H9 (cell line): ENCODE data around the gene MAPK4. TPM values are rescaled to one million over a fixed set of nuclear protein-coding genes. Genes with fewer than 3 reads are reported as not detected.

ENCODE experiments used
- DNase-seq: peaks from one replicate; pipeline ENCODE4 v3.0.0-alpha.2; 2017
- H2AFZ ChIP-seq: one replicate; pipeline ENCODE4 v1.6.1; 2013; ENCODE audit warnings: mild to moderate bottlenecking, low read length, control low read depth, moderate library complexity
- H2AK5ac ChIP-seq: 2 replicates; pipeline ENCODE4 v1.6.1; 2013; ENCODE audit warnings: low read length, control low read depth, mixed read lengths; ENCODE audit not compliant: insufficient read length
- H2BK120ac ChIP-seq: one replicate; pipeline ENCODE4 v1.6.1; 2013; ENCODE audit warnings: low read depth, mild to moderate bottlenecking, low read length, control low read depth, inconsistent platforms; ENCODE audit not compliant: poor library complexity, severe bottlenecking
- H2BK12ac ChIP-seq: 2 replicates; pipeline ENCODE4 v1.6.1; 2013; ENCODE audit warnings: low read length, control low read depth, mixed read lengths, low read depth; ENCODE audit not compliant: insufficient read length
- H2BK15ac ChIP-seq: 2 replicates; pipeline ENCODE4 v1.6.1; 2013; ENCODE audit warnings: low read depth, low read length, control low read depth
- H2BK20ac ChIP-seq: one replicate; pipeline ENCODE4 v1.6.1; 2013; ENCODE audit warnings: low read depth, mild to moderate bottlenecking, low read length, control low read depth, inconsistent platforms; ENCODE audit not compliant: poor library complexity, severe bottlenecking
- H2BK5ac ChIP-seq: 2 replicates; pipeline ENCODE4 v1.6.1; 2013; ENCODE audit warnings: low read length, control low read depth, mixed read lengths; ENCODE audit not compliant: insufficient read length
- H3K14ac ChIP-seq: 2 replicates; pipeline ENCODE4 v1.6.1; 2013; ENCODE audit warnings: low read length, control low read depth; ENCODE audit not compliant: insufficient read depth
- H3K18ac ChIP-seq: 2 replicates; pipeline ENCODE4 v1.6.1; 2013; ENCODE audit warnings: low read depth, mild to moderate bottlenecking, mixed read lengths, low read length, control low read depth; ENCODE audit not compliant: insufficient read length
- H3K23ac ChIP-seq: 2 replicates; pipeline ENCODE4 v1.6.1; 2013; ENCODE audit warnings: low read length, control low read depth, mixed read lengths, low read depth; ENCODE audit not compliant: insufficient read length
- H3K23me2 ChIP-seq: 2 replicates; pipeline ENCODE4 v1.6.1; 2013; ENCODE audit warnings: low read depth, mild to moderate bottlenecking, mixed read lengths, low read length, control low read depth; ENCODE audit not compliant: insufficient read length, poor library complexity, severe bottlenecking
- H3K27ac ChIP-seq: 2 replicates; pipeline ENCODE4 v1.5.1; 2013; ENCODE audit warnings: low read length, control low read depth, mixed read lengths, low read depth; ENCODE audit not compliant: insufficient read length
- H3K27me3 ChIP-seq: 2 replicates; pipeline ENCODE4 v1.6.1; 2013; ENCODE audit warnings: low read length, control low read depth, inconsistent platforms; ENCODE audit not compliant: insufficient read depth
- H3K4ac ChIP-seq: 2 replicates; pipeline ENCODE4 v1.6.1; 2013; ENCODE audit warnings: low read depth, mild to moderate bottlenecking, control low read depth, inconsistent platforms, low read length, moderate library complexity
- H3K4me1 ChIP-seq: 2 replicates; pipeline ENCODE4 v1.6.1; 2013; ENCODE audit warnings: low read length, control low read depth, inconsistent platforms; ENCODE audit not compliant: insufficient read depth
- H3K4me2 ChIP-seq: 2 replicates; pipeline ENCODE4 v1.6.1; 2013; ENCODE audit warnings: low read length, control low read depth, mixed read lengths; ENCODE audit not compliant: insufficient read length, insufficient read depth
- H3K56ac ChIP-seq: 2 replicates; pipeline ENCODE4 v1.6.1; 2013; ENCODE audit warnings: low read depth, mild to moderate bottlenecking, mixed read lengths, low read length, control low read depth; ENCODE audit not compliant: insufficient read length
- H3K79me1 ChIP-seq: 2 replicates; pipeline ENCODE4 v1.6.1; 2013; ENCODE audit warnings: low read depth, mild to moderate bottlenecking, moderate library complexity, low read length, control low read depth, inconsistent platforms; ENCODE audit not compliant: insufficient read depth, poor library complexity, severe bottlenecking
- H3K79me2 ChIP-seq: 2 replicates; pipeline ENCODE4 v1.6.1; 2013; ENCODE audit warnings: low read length, control low read depth, inconsistent platforms; ENCODE audit not compliant: insufficient read depth
- H3K9ac ChIP-seq: 2 replicates; pipeline ENCODE4 v1.6.1; 2013; ENCODE audit warnings: low read length, control low read depth, mixed read lengths; ENCODE audit not compliant: insufficient read length; ENCODE audit errors: extremely low read depth
- H3K9me3 ChIP-seq: one replicate; pipeline ENCODE4 v1.6.1; 2013; ENCODE audit warnings: low read depth, low read length, inconsistent platforms; ENCODE audit not compliant: control insufficient read depth
- H3T11ph ChIP-seq: one replicate; pipeline ENCODE4 v1.6.1; 2013; ENCODE audit warnings: mild to moderate bottlenecking, low read length, control low read depth, inconsistent platforms
- H4K20me1 ChIP-seq: one replicate; pipeline ENCODE4 v1.6.1; 2013; ENCODE audit not compliant: control insufficient read depth, insufficient read length, insufficient read depth
- H4K5ac ChIP-seq: 2 replicates; pipeline ENCODE4 v1.6.1; 2013; ENCODE audit warnings: low read depth, mild to moderate bottlenecking, mixed read lengths, low read length, control low read depth; ENCODE audit not compliant: insufficient read length
- H4K8ac ChIP-seq: replicated peaks from 2 replicates; pipeline ENCODE4 v1.6.1; 2013; ENCODE audit warnings: low read length, control low read depth, mixed read lengths, low read depth; ENCODE audit not compliant: insufficient read length
- H4K91ac ChIP-seq: 2 replicates; pipeline ENCODE4 v1.6.1; 2013; ENCODE audit warnings: low read depth, mild to moderate bottlenecking, moderate library complexity, mixed read lengths, low read length, control low read depth; ENCODE audit not compliant: insufficient read length
- H3K27ac Mint-ChIP-seq, 3 experiments: 2 replicates in 2 of 3; 3 replicates in 1 of 3; pipeline ENCODE4 v1.8.0; 2020 to 2021; ENCODE audit warnings: mixed read lengths in 3 of 3, mild to moderate bottlenecking in 1 of 3, moderate library complexity in 1 of 3
- H3K27me3 Mint-ChIP-seq: 2 replicates; pipeline ENCODE4 v1.8.0; 2021; ENCODE audit warnings: low read depth, mild to moderate bottlenecking, moderate library complexity, mixed read lengths
- H3K36me3 Mint-ChIP-seq, 3 experiments: 2 replicates in 2 of 3; 3 replicates in 1 of 3; pipeline ENCODE4 v1.8.0; 2020 to 2021; ENCODE audit warnings: low read depth in 3 of 3, mixed read lengths in 3 of 3; ENCODE audit not compliant: insufficient read depth in 1 of 3
- H3K4me1 Mint-ChIP-seq, 2 experiments: 2 replicates each; pipeline ENCODE4 v1.8.0; 2020; ENCODE audit warnings: mixed read lengths in 2 of 2
- H3K4me3 Mint-ChIP-seq, 2 experiments: 2 replicates in 1 of 2; 3 replicates in 1 of 2; pipeline ENCODE4 v1.8.0; 2020 to 2021; ENCODE audit warnings: mild to moderate bottlenecking in 2 of 2, mixed read lengths in 2 of 2, moderate library complexity in 1 of 2
- H3K9me3 Mint-ChIP-seq, 2 experiments: 2 replicates in 1 of 2; 3 replicates in 1 of 2; pipeline ENCODE4 v1.8.0; 2020; ENCODE audit warnings: mild to moderate bottlenecking in 2 of 2, mixed read lengths in 2 of 2, moderate library complexity in 1 of 2
- CTCF ChIP-seq: fragments of 200-600 bp; sonication (generic); conservative IDR thresholded peaks from 3 replicates; pipeline ENCODE4 v1.8.0; 2021; ENCODE audit warnings: antibody characterized with exemption, mild to moderate bottlenecking
- WGBS: extraction: QIAGEN DNeasy Blood & Tissue Kit; methylation state at CpG from one replicate; pipeline ENCODE4 v1.1.7; 2013; ENCODE audit warnings: missing lambda C conversion rate, low lambda C conversion rate, mixed read lengths; ENCODE audit not compliant: insufficient read length; ENCODE audit errors: extremely low coverage; 5-methylcytosine and 5-hydroxymethylcytosine counted together
- total RNA-seq: library from RNA; stranded (reverse); gene quantifications from 2 replicates; pipeline ENCODE4 v1.2.1, GENCODE V29; 2021

MAPK4 gene
- total RNA-seq, 1 experiment from 2014 or later: 1.6 TPM

GRCh38 chr18:50745945-50746344 is 186.1 kb downstream of the MAPK4 start:
- H3K79me2 ChIP-seq: no peaks in the 10 kb centered on the region
- no peaks in the 10 kb centered on the region for H3K23me2 ChIP-seq
- peaks cover 4% of the 10 kb centered on the region for H3K27me3 Mint-ChIP-seq
- no peak overlapping the region for H4K91ac ChIP-seq
- H3K56ac ChIP-seq: no peak overlapping the region
- no peak overlapping the region for H3K23ac ChIP-seq
- peaks cover 3 to 6% of the 10 kb centered on the region in 2 experiments; a peak in 4 of 5 replicates for H3K9me3 Mint-ChIP-seq
- no peaks in the 10 kb centered on the region for H3K27me3 ChIP-seq
- peaks cover 5 to 7% (median 5%) of the 10 kb centered on the region in 3 experiments; a peak in 4 of 7 replicates for H3K36me3 Mint-ChIP-seq
- no CpG with 5 or more reads among the region's 5 CpGs for WGBS
- no peak overlapping the region for H2BK120ac ChIP-seq
- H4K5ac ChIP-seq: no peak overlapping the region
- H3K4me1 Mint-ChIP-seq: peaks cover 30 to 32% of the 10 kb centered on the region in 2 experiments
- no peak overlapping the region for H4K8ac ChIP-seq
- no peak overlapping the region for H2BK20ac ChIP-seq
- H3K27ac Mint-ChIP-seq: no peak overlapping the region
- H4K20me1 ChIP-seq: no peaks in the 10 kb centered on the region
- no peak for TF ChIP-seq CTCF
- no peak overlapping the region for H2AFZ ChIP-seq
- no peaks in the 10 kb centered on the region for H3K9me3 ChIP-seq
- no peak overlapping the region for H3K9ac ChIP-seq
- no peak overlapping the region for H3K4me3 Mint-ChIP-seq
- H3K18ac ChIP-seq: no peak overlapping the region
- H3K14ac ChIP-seq: no peak overlapping the region
- H2BK15ac ChIP-seq: no peak overlapping the region
- no peak for DNase-seq
- H2AK5ac ChIP-seq: no peak overlapping the region
- H3K27ac ChIP-seq: no peak overlapping the region
- no peak overlapping the region for H2BK12ac ChIP-seq
- H3K4me1 ChIP-seq: peaks cover 8% of the 10 kb centered on the region; the same call in 1 of the 2 replicates
- no peak overlapping the region for H3K4ac ChIP-seq
- no peak overlapping the region for H3T11ph ChIP-seq
- H3K79me1 ChIP-seq: no peaks in the 10 kb centered on the region
- no peak overlapping the region for H3K4me2 ChIP-seq
- H2BK5ac ChIP-seq: no peak overlapping the region
